Hepatocyte (in vitro differentiated cells): ENCODE data around the gene SLC15A2. TPM values are rescaled to one million over a fixed set of nuclear protein-coding genes. Genes with fewer than 3 reads are reported as not detected.

Source experiments
- DNase-seq: peaks from one replicate; pipeline ENCODE4 v3.0.0-alpha.2; 2016; ENCODE audit warnings: low spot score
- H2AFZ ChIP-seq: fragments of 200-600 bp; sonication (generic); 2 replicates; pipeline ENCODE4 v1.6.0; 2016; ENCODE audit warnings: antibody characterized with exemption, mild to moderate bottlenecking
- H3K27ac ChIP-seq: fragments of 200-600 bp; sonication (generic); 2 replicates; pipeline ENCODE4 v1.5.1; 2016; ENCODE audit warnings: mild to moderate bottlenecking
- H3K27me3 ChIP-seq: fragments of 200-600 bp; sonication (generic); 2 replicates; pipeline ENCODE4 v1.6.1; 2016
- H3K36me3 ChIP-seq: fragments of 200-600 bp; sonication (generic); replicated peaks from 2 replicates; pipeline ENCODE4 v1.5.1; 2016; ENCODE audit warnings: low read depth; ENCODE audit not compliant: insufficient read depth
- H3K4me1 ChIP-seq: fragments of 200-600 bp; sonication (generic); 2 replicates; pipeline ENCODE4 v1.5.1; 2016; ENCODE audit warnings: mild to moderate bottlenecking, moderate library complexity; ENCODE audit not compliant: insufficient read depth
- H3K4me2 ChIP-seq: fragments of 200-600 bp; sonication (generic); 2 replicates; pipeline ENCODE4 v1.6.0; 2016
- H3K4me3 ChIP-seq: fragments of 200-600 bp; sonication (generic); 2 replicates; pipeline ENCODE4 v1.5.1; 2016; ENCODE audit warnings: mild to moderate bottlenecking
- H3K79me2 ChIP-seq: fragments of 200-600 bp; sonication (generic); 2 replicates; pipeline ENCODE4 v1.6.0; 2017; ENCODE audit warnings: mild to moderate bottlenecking
- H3K9me2 ChIP-seq: fragments of 200-600 bp; sonication (generic); replicated peaks from 2 replicates; pipeline ENCODE4 v1.6.0; 2017; ENCODE audit warnings: mild to moderate bottlenecking; ENCODE audit not compliant: insufficient read depth
- H3K9me3 ChIP-seq: fragments of 200-600 bp; sonication (generic); 2 replicates; pipeline ENCODE4 v1.5.1; 2016; ENCODE audit warnings: low read depth, mild to moderate bottlenecking
- H4K20me1 ChIP-seq: fragments of 200-600 bp; sonication (generic); 2 replicates; pipeline ENCODE4 v1.6.0; 2016; ENCODE audit warnings: mild to moderate bottlenecking; ENCODE audit not compliant: insufficient read depth, poor library complexity, severe bottlenecking
- EZH2 ChIP-seq: fragments of 200-600 bp; sonication (generic); IDR thresholded peaks from 2 replicates; pipeline ENCODE4 v1.6.1; 2016; ENCODE audit warnings: antibody characterized with exemption, mild to moderate bottlenecking, borderline replicate concordance
- EZH2phosphoT487 ChIP-seq: fragments of 200-600 bp; sonication (generic); IDR thresholded peaks from one replicate; pipeline ENCODE4 v1.6.1; 2018; ENCODE audit warnings: antibody characterized with exemption, mild to moderate bottlenecking, low read depth, moderate library complexity; ENCODE audit not compliant: unreplicated experiment, severe bottlenecking
- WGBS: methylation state at CpG from one replicate; pipeline ENCODE4 v1.1.6; 2016; ENCODE audit warnings: low lambda C conversion rate; ENCODE audit errors: missing lambda C conversion rate; 5-methylcytosine and 5-hydroxymethylcytosine counted together
- polyA plus RNA-seq: library from polyadenylated mRNA; unstranded; fragments of >200 nt; fragmentation: Nextera tagmentation; extraction: Ambion mirVana; gene quantifications from 2 replicates; pipeline ENCODE4 v1.2.1, GENCODE V29; 2016
- total RNA-seq: library from RNA; depleted of rRNA; stranded (reverse); fragments of >200 nt; gene quantifications from 2 replicates; pipeline ENCODE4 v1.2.3, GENCODE V29; 2014
- TF ChIP-seq, protein P1 (sequence below): fragments of 200-600 bp; sonication (generic); IDR thresholded peaks from 2 replicates; pipeline ENCODE4 v1.5.1; 2016; ENCODE audit warnings: antibody characterized with exemption, mild to moderate bottlenecking; ENCODE audit not compliant: poor library complexity

Gene SLC15A2
- total and polyA plus RNA-seq, 2 experiments from 2014 or later = 5.4 to 11.2 TPM

- Histone ChIP-seq H3K36me3 (no peaks in the 10 kb centered on the region), H3K27me3 (no peaks in the 10 kb centered on the region), H3K9me2 (no peaks in the 10 kb centered on the region), H3K27ac (no peak overlapping the region), H4K20me1 (no peaks in the 10 kb centered on the region), H3K4me3 (no peak overlapping the region), H2AFZ (no peak overlapping the region), H3K79me2 (no peaks in the 10 kb centered on the region), H3K9me3 (no peaks in the 10 kb centered on the region), H3K4me2 (no peak overlapping the region), H3K4me1 (no peaks in the 10 kb centered on the region)
- TF ChIP-seq EZH2 (no peak), EZH2phosphoT487 (no peak)
- TF ChIP-seq, protein P1, sequence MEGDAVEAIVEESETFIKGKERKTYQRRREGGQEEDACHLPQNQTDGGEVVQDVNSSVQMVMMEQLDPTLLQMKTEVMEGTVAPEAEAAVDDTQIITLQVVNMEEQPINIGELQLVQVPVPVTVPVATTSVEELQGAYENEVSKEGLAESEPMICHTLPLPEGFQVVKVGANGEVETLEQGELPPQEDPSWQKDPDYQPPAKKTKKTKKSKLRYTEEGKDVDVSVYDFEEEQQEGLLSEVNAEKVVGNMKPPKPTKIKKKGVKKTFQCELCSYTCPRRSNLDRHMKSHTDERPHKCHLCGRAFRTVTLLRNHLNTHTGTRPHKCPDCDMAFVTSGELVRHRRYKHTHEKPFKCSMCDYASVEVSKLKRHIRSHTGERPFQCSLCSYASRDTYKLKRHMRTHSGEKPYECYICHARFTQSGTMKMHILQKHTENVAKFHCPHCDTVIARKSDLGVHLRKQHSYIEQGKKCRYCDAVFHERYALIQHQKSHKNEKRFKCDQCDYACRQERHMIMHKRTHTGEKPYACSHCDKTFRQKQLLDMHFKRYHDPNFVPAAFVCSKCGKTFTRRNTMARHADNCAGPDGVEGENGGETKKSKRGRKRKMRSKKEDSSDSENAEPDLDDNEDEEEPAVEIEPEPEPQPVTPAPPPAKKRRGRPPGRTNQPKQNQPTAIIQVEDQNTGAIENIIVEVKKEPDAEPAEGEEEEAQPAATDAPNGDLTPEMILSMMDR = no peak
- 83% methylated on average over 2 of the region's 2 CpGs for WGBS
- no peak for DNase-seq
These were observed 80.5 kb downstream of the SLC15A2 start for GRCh38 chr3:121974601-121975111.

DNA sequence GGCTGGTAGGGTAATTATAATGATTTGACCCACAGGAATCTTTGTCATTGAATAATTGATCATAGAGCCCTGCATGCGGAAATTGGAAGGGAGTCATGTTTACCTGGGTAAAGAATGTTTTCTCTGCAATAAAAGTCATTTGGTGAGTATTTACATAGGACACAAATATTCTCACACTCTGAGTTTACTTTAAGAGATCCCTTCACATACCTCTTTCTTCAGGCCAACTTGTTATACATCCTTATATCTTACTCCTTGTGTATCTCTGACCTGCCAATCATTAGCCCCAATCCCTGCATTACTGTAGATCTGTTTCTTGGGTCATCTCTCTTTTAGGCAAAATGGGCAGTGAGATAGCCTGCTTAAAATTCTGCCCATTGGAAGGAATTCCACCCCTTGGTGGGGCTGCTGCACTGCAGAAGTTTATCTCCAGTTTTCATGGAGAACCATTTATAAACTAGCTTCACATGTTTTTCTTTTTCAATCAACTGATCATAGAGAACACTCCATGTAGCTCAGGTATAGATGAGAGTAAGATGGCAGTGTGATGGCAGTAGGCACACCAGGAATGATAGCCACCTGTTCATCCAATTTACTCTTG, 81.6 kb downstream of the SLC15A2 start:
- H3K27me3 ChIP-seq = no peaks in the 10 kb centered on the region
- no peak overlapping the region for H2AFZ ChIP-seq
- no peaks in the 10 kb centered on the region for H4K20me1 ChIP-seq
- 79% methylated on average over 1 of the region's 1 CpG for WGBS
- H3K27ac ChIP-seq = no peak overlapping the region
- H3K9me3 ChIP-seq = no peaks in the 10 kb centered on the region
- TF ChIP-seq EZH2 (no peak), EZH2phosphoT487 (no peak)
- TF ChIP-seq, protein P1 = no peak
- no peaks in the 10 kb centered on the region for H3K4me1 ChIP-seq
- H3K4me2 ChIP-seq = no peak overlapping the region
- H3K4me3 ChIP-seq = no peak overlapping the region
- H3K36me3 ChIP-seq = no peaks in the 10 kb centered on the region
- H3K9me2 ChIP-seq = no peaks in the 10 kb centered on the region
- DNase-seq = no peak
- H3K79me2 ChIP-seq = no peaks in the 10 kb centered on the region

DNA sequence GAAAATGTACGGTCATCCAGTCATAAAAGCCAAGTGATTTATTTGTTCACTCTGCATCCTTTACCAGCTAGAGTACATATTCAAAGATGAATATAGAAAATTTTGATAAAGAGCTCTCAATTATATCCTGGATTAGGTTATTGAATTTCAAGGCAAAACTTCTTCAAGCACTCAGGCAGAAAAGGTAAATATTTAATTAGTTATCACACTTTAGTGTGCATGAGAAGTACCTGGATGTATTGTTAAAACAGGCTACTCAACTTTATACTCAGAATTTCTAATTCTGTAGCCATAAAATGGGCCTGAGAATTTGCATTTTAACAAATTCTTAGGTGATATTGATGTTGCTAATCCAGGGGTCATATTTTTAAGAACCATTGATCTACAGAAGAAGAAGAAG, 82.5 kb downstream of the SLC15A2 start:
- no peaks in the 10 kb centered on the region for H3K36me3 ChIP-seq
- H2AFZ ChIP-seq = no peak overlapping the region
- H3K9me2 ChIP-seq = no peaks in the 10 kb centered on the region
- no peak overlapping the region for H3K27ac ChIP-seq
- no peaks in the 10 kb centered on the region for H3K9me3 ChIP-seq
- H3K27me3 ChIP-seq = no peaks in the 10 kb centered on the region
- TF ChIP-seq EZH2 = no peak
- TF ChIP-seq, protein P1 = no peak
- no peak for TF ChIP-seq EZH2phosphoT487
- H4K20me1 ChIP-seq = no peaks in the 10 kb centered on the region
- no peak overlapping the region for H3K4me3 ChIP-seq
- H3K4me1 ChIP-seq = no peaks in the 10 kb centered on the region
- H3K79me2 ChIP-seq = no peaks in the 10 kb centered on the region
- no peak for DNase-seq
- 93% methylated on average over 1 of the region's 1 CpG for WGBS
- H3K4me2 ChIP-seq = no peak overlapping the region
